ENCODE measurements around the gene CNOT11. TPM values are rescaled to one million over a fixed set of nuclear protein-coding genes. Genes with fewer than 3 reads are reported as not detected.

Gene CNOT11
- total and polyA plus RNA-seq, 2 of the 4 experiments (the other 2 are of a cell fraction) = 36.4 to 55.8 TPM

GRCh38 chr2:101300836-101301235 lies 48.1 kb downstream of the CNOT11 start:
- TF ChIP-seq FOS (IDR thresholded peaks at IDR 0.05; ENCODE audit: low read depth, low read length) (no peak), CEBPB (IDR thresholded peaks at IDR 0.05; ENCODE audit: low read depth, low read length) (no peak), RCOR1 (IDR thresholded peaks at IDR 0.05; ENCODE audit: insufficient replicate concordance, low read length) (no peak), SMC3 (IDR thresholded peaks at IDR 0.05; ENCODE audit: low read depth, low read length) (no peak), MAZ (IDR thresholded peaks at IDR 0.05; ENCODE audit: borderline replicate concordance, low read depth, low read length) (no peak), ELK1 (IDR thresholded peaks at IDR 0.05; ENCODE audit: borderline replicate concordance, low read depth, low read length) (no peak), MXI1 (IDR thresholded peaks at IDR 0.05; ENCODE audit: borderline replicate concordance, low read depth, low read length) (no peak), POLR2A (IDR thresholded peaks at IDR 0.05; ENCODE audit: low read depth, low read length) (no peak), CHD1 (IDR thresholded peaks at IDR 0.05; ENCODE audit: low read depth, low read length) (no peak), CTCF (conservative IDR thresholded peaks at IDR 0.05; ENCODE audit: low read depth, low read length) (no peak), NFE2L2 (IDR thresholded peaks at IDR 0.05; ENCODE audit: low read depth, low read length) (no peak), RAD21 (IDR thresholded peaks at IDR 0.05; ENCODE audit: low read length) (no peak), RFX5 (IDR thresholded peaks at IDR 0.05; ENCODE audit: low read depth, low read length) (no peak), MAFK (IDR thresholded peaks at IDR 0.05; ENCODE audit: low read depth, low read length) (no peak), USF2 (IDR thresholded peaks at IDR 0.05; ENCODE audit: low read depth, low read length) (no peak), BHLHE40 (IDR thresholded peaks at IDR 0.05; ENCODE audit: low read depth, low read length) (no peak)
- peaks cover 28 to 86% of the 10 kb centered on the region in 2 experiments for H3K79me1 ChIP-seq (ENCODE audit: low read depth in 1 of 2, low read length in 2 of 2)
- intact Hi-C loops (cut with micrococcal nuclease) (no loop called here), dilution Hi-C loops (cut with HindIII; ENCODE audit: low sequenced_read_pairs, unreplicated experiment) (no loop called here), in situ Hi-C loops (cut with MboI; ENCODE audit: low sequenced_read_pairs) (no loop called here)
- H3K14ac ChIP-seq (replicated peaks; ENCODE audit: low read depth, low read length) = no peak overlapping the region
- DNase-seq = no peak
- H2BK120ac ChIP-seq (ENCODE audit: low read depth, low read length) = no peak overlapping the region
- H4K20me1 ChIP-seq (ENCODE audit: insufficient read depth, low read length) = peaks cover 77% of the 10 kb centered on the region
- WGBS, 2 experiments (ENCODE audit: extremely low coverage in 2 of 2, insufficient read length in 1 of 2) = no CpG with 5 or more reads among the region's 7 CpGs
- no peak overlapping the region for H2BK15ac ChIP-seq (ENCODE audit: low read depth, low read length)
- ATAC-seq (ENCODE audit: low read depth) = no peak
- no peak overlapping the region for H3K4ac ChIP-seq (ENCODE audit: low read depth, low read length)
- H4K5ac ChIP-seq (ENCODE audit: low read depth, low read length) = no peak overlapping the region
- H3K4me2 ChIP-seq (ENCODE audit: low read depth, low read length) = no peak overlapping the region
- no peak overlapping the region for H3K4me3 ChIP-seq (ENCODE audit: insufficient read depth, low read depth, low read length)
- H4K8ac ChIP-seq (ENCODE audit: low read depth in 2 of 2, low read length in 2 of 2) = no peak overlapping the region
- peaks cover 7% of the 10 kb centered on the region for H3K4me1 ChIP-seq (ENCODE audit: control insufficient read depth, insufficient read depth, low read length)
- H2AK5ac ChIP-seq (ENCODE audit: low read depth, low read length) = no peak overlapping the region
- no peak overlapping the region for H3K56ac ChIP-seq (ENCODE audit: extremely low read depth, insufficient read depth, low read length)
- POLR2A ChIA-PET (ENCODE audit: unreplicated experiment) = no interaction called here
- no peaks in the 10 kb centered on the region for H3K9me3 ChIP-seq (ENCODE audit: control insufficient read depth, insufficient read depth, low read length)
- H2BK20ac ChIP-seq (ENCODE audit: low read depth, low read length) = no peak overlapping the region
- peaks cover 3% of the 10 kb centered on the region; the same call in 1 of the 2 replicates for H3K36me3 ChIP-seq (ENCODE audit: control insufficient read depth, insufficient read depth, low read length)
- H3K9me1 ChIP-seq (ENCODE audit: insufficient read depth, low read length) = peaks cover 11% of the 10 kb centered on the region
- BruUV-seq (replicated peaks) = no TSS peak
- no peak overlapping the region for H3K27ac ChIP-seq (ENCODE audit: insufficient read depth, low read length)
- H4K91ac ChIP-seq (ENCODE audit: insufficient read depth, low read depth, low read length) = no peak overlapping the region
- no peak overlapping the region for H3K9ac ChIP-seq (ENCODE audit: low read depth, low read length)
- CTCF ChIA-PET = interaction anchor here (1.1 kb wide), 1 partner anchor 68 kb away, joined by 3 read pairs; no protein-coding TSS in a partner anchor
- no peak overlapping the region for H2AFZ ChIP-seq (replicated peaks; ENCODE audit: low read length, poor library complexity)
- H2AK9ac ChIP-seq (replicated peaks; ENCODE audit: low read depth, low read length, poor library complexity) = no peak overlapping the region
- no peak overlapping the region for H3K18ac ChIP-seq (ENCODE audit: low read depth, low read length)
- no peak overlapping the region for H2BK5ac ChIP-seq (ENCODE audit: low read depth, low read length, poor library complexity, severe bottlenecking)
- no peaks in the 10 kb centered on the region for H3K27me3 ChIP-seq (ENCODE audit: control insufficient read depth, insufficient read depth, low read length)
- H3K23ac ChIP-seq (ENCODE audit: low read depth, low read length) = no peak overlapping the region
